T-helper 2 cell treated with Interferon-gamma antibody and Interleukin-4, amounts not matched to agents 100 ng/mL and 5 ng/mL, for 36 hours (primary cell): ENCODE results near the gene SPO11. TPM values are rescaled to one million over a fixed set of nuclear protein-coding genes. Genes with fewer than 3 reads are reported as not detected.

Experiments
- intact Hi-C: fragments of 100-400 bp; cut with micrococcal nuclease; formaldehyde crosslinking; loops from one replicate; pipeline ENCODE4 v1.15.1; 2023
- total RNA-seq: library from RNA; stranded (reverse); gene quantifications from 2 replicates; pipeline ENCODE4 v1.2.3, GENCODE V29; 2022

Gene SPO11
- not detected in 2 replicates for total RNA-seq

- intact Hi-C loops = no loop called here
Measured at GRCh38 chr20:57329608-57330221, at the start of gene SPO11. TSS of gene SPO11 (plus strand) at chr20:57329803. CDS start at chr20:57329868, 65 bp downstream.

- intact Hi-C loops = no loop called here
Measured at GRCh38 chr20:57280221-57280620, 49.4 kb upstream of the SPO11 start.

GRCh38 chr20:57281900-57282299 is 47.7 kb upstream of the SPO11 start:
- intact Hi-C loops = no loop called here

GRCh38 chr20:57282670-57283361 is 46.8 kb upstream of the SPO11 start:
- intact Hi-C loops = no loop called here

- intact Hi-C loops = no loop called here
Measured at GRCh38 chr20:57283860-57284259, 45.7 kb upstream of the SPO11 start.

GRCh38 chr20:57287007-57287880 is 42.4 kb upstream of the SPO11 start:
- intact Hi-C loops = no loop called here

GRCh38 chr20:57287901-57288300 is 41.7 kb upstream of the SPO11 start:
- intact Hi-C loops = no loop called here

GRCh38 chr20:57288651-57289277 is 40.8 kb upstream of the SPO11 start:
- intact Hi-C loops = no loop called here

GRCh38 chr20:57289391-57290177 is 40.0 kb upstream of the SPO11 start:
- intact Hi-C loops = no loop called here

- intact Hi-C loops = no loop called here
Measured at GRCh38 chr20:57290178-57290484, 39.5 kb upstream of the SPO11 start.

GRCh38 chr20:57291003-57291402 is 38.6 kb upstream of the SPO11 start:
- intact Hi-C loops = no loop called here

GRCh38 chr20:57291694-57292093 is 37.9 kb upstream of the SPO11 start:
- intact Hi-C loops = no loop called here

GRCh38 chr20:57292611-57293010 is 37.0 kb upstream of the SPO11 start:
- intact Hi-C loops = no loop called here

GRCh38 chr20:57293995-57294394 is 35.6 kb upstream of the SPO11 start:
- intact Hi-C loops = no loop called here

GRCh38 chr20:57294550-57294949 is 35.1 kb upstream of the SPO11 start:
- intact Hi-C loops = no loop called here

GRCh38 chr20:57298457-57298856 is 31.1 kb upstream of the SPO11 start:
- intact Hi-C loops = no loop called here

GRCh38 chr20:57301026-57301425 is 28.6 kb upstream of the SPO11 start:
- intact Hi-C loops = no loop called here

GRCh38 chr20:57306747-57307146 is 22.9 kb upstream of the SPO11 start:
- intact Hi-C loops = no loop called here

GRCh38 chr20:57308451-57309271 is 20.9 kb upstream of the SPO11 start:
- intact Hi-C loops = no loop called here

GRCh38 chr20:57309544-57310115 is 20.0 kb upstream of the SPO11 start:
- intact Hi-C loops = no loop called here
